Ovary (tissue), 3 donors: ENCODE measurements around the gene MAL.

Experiments
- POLR2A ChIP-seq: fragments of 450-650 bp; IDR thresholded peaks from one replicate; pipeline ENCODE4 v1.6.1; 2017; ENCODE audit warnings: antibody characterized with exemption, mild to moderate bottlenecking, moderate library complexity
- TF ChIP-seq, protein P1 (sequence below), 3 donors: fragments of 450-650 bp in 2 of 3; fragments of 200-600 bp in 1 of 3; IDR thresholded peaks; one replicate each; pipeline versions ENCODE4 v1.5.1 to v1.8.0; 2016 to 2022; ENCODE audit warnings: antibody characterized with exemption in 3 of 3, mild to moderate bottlenecking in 1 of 3
- donor health status: DM: no; HTN: no; CAD: no.

DNA sequence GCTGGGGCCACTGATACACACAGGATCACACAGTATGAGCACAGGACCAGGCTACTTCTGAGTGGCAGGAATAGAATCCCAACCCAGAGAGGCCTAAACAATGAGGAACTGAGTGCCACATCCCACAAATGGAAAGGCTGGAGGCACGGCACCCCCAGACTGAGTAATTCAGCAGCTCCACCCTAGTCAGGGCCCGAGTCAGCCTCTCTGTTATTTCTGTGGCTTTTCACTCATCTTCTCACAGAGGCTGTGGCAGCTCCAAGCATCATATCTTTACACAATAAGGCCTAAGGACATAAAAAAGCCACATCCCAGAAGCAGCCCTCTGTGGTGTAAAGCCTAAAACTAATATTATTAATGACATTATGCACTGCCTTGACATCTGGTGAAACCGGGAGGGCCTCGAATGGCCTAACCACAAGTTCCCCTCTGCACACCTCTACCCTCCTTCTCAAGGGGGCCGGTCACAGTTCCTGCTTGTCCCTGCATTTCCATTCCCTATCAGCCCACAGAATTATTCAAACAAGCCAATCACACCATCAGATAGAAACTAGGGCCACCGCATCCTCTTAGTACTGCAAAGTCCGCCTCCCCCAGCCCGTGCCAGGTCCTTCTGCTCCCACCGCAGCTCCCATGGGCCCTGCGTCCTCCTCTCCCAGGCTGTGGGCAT is 12.5 kb upstream of the MAL start:
- TF ChIP-seq, protein P1, sequence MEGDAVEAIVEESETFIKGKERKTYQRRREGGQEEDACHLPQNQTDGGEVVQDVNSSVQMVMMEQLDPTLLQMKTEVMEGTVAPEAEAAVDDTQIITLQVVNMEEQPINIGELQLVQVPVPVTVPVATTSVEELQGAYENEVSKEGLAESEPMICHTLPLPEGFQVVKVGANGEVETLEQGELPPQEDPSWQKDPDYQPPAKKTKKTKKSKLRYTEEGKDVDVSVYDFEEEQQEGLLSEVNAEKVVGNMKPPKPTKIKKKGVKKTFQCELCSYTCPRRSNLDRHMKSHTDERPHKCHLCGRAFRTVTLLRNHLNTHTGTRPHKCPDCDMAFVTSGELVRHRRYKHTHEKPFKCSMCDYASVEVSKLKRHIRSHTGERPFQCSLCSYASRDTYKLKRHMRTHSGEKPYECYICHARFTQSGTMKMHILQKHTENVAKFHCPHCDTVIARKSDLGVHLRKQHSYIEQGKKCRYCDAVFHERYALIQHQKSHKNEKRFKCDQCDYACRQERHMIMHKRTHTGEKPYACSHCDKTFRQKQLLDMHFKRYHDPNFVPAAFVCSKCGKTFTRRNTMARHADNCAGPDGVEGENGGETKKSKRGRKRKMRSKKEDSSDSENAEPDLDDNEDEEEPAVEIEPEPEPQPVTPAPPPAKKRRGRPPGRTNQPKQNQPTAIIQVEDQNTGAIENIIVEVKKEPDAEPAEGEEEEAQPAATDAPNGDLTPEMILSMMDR (IDR thresholded peaks at IDR 0.05): no peak
- no peak for TF ChIP-seq POLR2A
